HG02798 (cell line): ENCODE measurements around the gene PRKN.

Experiments
- ATAC-seq: cut with Tn5 transposase; IDR thresholded peaks from one replicate; pipeline ENCODE4 v1.9.1; 2021; ENCODE audit warnings: mild to moderate bottlenecking; ENCODE audit not compliant: unreplicated experiment, poor library complexity

Gene PRKN

DNA sequence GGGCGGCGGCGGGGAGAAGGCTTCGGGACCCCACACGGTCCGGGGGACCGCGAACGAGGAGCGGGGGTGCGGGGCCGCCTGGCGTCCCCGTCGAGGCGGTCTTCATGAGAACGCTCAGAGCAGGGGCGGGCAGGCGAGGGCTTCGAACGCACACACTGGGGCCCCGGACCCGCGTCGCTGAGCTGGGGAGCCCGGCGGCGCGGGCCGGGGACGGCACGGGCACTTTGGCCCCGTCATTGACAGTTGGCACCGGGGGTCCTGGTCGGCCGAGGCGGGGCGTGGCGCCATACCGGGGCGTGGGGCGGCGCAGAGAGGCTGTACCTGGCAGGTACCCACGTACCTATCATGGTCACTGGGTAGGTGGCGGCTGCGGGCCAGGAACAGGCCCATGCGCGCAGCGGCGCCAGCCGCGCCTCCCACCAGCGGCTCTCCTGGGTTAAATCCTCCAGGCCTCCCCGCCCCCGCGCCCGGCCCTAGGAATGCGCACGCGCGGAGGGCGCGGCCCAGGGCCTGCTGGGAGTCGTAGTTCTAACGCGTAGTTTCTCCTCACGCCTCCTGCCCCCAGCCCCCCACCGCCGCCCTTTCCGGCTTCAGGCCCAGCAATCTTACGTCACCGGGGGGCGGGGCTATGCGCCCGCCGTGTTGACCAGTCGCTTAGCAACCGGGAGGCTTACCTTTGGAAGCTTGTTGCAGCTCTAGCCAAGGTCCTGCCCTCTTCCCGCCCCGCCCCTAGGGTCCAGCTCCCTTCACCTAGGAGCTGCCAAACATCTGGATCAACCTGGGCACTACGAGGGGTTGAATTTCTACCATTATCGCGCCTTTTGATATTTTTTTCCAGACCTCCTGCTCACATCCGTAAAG lies at the start of gene PRKN, which contains the start of gene PACRG:
Gene PRKN (minus strand): TSS at position 445 of the 861 bp plus-strand sequence.
Gene PACRG (plus strand): TSS at position 653 of the 861 bp plus-strand sequence.
- ATAC-seq: peak; percentile 98

DNA sequence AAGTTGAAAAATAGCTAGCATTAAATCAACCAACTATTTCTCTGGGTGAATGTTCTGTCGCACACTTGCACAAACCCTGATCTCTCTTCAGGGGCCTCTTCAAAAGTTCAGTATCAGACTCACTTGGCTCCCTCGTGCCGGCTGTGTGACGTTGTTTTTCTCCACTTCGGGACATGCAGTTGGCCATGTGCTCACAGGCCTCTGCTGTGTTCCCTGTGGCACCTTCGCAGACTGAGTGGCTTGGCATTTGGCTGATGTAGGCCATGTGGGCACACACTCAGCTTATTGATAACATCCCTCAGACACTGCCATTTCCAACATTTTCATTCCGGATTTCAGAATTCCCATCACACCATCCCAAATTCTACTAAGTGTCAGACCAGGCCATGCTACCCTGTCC lies 49.5 kb upstream of the PRKN start:
- ATAC-seq: no peak

DNA sequence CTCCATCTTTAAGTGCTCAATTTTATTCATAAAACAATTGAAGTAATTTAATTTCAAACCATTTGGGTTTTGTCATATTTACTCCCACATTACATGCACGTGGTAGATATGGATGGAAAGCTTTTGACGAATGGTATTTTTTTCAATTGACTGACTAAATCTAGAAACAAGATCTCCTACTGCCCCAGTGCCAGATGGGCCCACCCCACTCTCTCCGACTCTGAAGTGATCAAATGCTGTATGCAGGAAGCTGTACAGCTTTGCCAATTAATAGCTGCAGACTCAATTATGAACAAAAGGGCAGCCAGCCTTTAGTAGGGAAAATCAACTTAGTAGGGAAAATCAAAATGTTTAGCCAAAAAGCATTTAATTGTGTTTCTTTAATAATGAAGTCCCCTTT lies 46.4 kb upstream of the PRKN start:
- no peak for ATAC-seq

DNA sequence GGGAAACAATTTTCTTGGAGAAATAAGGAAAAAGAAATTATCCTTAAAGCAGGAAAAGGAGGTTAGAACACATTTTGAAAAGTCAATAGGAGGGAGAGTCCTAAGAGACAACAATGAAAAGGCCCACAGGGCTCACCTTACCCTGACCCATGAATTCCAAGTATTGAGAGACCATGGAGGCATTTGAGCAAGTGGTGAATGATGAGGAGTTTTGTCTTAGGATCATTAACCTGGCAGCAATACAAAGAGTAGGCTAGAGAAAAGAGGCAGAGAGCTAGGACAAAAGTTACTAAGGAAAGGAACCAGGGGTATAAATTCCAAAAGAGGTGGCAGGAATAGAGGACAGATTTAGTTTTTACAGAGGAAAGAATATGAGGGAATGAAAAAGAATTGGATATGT lies 44.9 kb upstream of the PRKN start:
- no peak for ATAC-seq

DNA sequence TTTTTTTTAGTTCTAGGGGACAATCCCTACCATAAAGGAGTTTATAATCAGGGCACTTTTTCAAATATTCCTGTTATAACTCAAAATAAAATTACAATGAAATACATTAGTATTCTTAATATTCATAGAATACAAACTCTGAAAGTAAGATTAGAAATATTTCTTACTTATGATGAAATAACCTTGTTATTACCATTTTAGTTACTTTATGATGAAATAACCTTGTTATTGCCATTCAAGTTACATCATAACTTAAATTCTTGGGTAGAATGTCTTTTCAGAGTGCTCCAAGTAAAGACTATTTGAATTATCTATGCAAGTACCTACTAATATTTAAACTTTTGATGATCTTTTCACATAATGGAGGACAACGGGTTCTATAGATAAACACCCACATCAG lies 43.4 kb upstream of the PRKN start:
- ATAC-seq: no peak

DNA sequence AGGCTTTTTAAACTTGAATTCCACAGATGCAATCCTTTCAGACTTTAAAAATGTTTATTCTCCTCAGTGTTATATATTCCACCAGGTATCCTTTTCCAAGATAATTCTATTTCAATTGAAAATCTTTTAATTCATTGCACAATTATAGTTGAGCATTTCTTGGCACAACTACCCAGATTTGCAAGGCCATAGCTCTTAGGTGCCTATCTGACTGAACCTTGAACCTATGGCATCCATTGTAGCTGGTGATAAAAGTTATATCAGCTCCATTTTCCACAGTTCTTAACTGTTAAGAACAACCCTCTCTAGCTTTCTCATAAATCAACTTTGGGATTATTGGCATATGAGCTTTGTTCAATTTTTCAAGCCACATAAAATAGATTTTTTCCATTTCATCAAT lies 42.6 kb upstream of the PRKN start:
- no peak for ATAC-seq

DNA sequence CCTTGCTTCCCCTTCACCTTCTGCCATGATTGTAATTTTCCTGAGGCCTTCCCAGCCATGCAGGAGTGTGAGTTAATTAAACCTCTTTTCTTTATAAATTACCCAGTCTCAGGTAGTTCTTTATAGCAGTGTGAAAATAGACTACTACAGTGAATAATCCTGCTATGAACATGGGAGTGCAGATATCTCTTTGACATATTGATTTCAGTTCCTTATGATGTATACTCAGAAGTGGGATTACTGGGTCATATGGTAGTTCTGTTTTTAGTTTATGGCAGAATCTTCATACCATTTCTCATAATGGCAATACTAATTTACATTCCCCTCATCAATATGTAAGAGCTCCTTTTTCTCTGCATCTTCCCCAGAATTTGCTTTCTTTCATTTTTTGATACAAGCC lies 26.2 kb upstream of the PRKN start:
- ATAC-seq: no peak

DNA sequence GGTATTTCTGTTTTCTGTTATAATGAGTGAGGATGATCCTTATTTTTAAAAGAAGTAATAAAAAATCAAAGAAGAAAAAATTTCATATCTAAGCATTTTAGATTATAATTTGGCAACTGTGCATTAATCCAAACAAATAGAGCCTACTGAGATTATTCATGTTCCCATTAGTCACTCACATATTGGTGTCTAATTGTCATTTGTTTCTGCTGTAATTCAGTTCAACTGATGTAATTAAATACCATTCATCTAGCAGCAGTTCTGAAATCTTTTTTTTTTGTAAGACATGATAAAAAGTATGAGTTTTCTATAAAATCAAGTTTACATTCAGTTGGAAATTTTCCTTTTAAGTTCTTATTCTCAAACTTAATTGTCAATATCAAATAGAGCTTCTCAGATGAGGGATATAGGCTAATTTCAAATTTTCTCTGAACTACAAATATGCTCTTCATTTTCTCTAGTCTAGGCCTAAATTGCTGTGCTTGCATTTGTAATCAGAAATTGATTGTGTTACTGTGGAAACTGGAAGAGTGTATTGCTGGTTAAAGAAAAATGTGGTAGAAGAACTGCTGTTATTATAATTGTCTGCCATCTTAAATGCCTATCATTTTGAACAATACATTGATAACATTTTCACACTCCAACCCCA lies 23.8 kb upstream of the PRKN start:
- no peak for ATAC-seq

DNA sequence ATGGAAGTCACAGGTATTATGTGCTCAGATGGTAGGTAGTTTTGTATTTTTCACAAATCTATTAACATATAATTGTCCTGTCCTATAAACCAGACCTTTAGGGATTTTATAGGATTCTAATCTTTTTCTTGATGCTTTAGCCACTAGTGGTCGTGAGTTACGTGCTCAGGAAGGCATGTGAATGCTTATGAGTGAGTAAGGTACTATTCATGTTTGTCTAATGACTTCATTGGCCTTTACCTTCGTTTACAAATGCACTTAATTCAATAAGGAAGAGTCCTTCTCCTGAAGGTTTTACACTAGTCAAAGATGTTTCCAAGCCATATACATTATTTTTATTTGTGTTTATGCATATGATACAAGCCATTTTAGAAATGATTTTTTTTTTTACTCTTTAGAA lies 23.2 kb upstream of the PRKN start:
- no peak for ATAC-seq

DNA sequence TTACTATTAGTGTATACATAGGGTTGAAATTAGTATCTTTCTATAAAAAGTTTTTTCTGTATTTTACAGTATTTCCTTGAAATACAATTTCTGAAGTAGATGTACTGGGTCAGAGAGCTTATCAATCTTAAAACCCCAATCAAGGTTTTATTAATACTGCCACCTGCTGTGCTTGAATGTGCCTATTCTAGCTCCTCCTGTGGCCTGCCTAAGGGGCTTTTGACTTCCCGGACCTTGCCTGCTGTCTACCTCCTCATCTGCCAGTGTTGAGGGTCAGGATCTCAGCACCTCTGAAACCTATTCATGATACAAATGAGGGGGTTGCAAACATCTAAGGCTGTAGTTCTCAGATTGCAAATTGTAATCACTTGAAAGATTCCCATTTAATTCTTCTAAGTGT lies 9.4 kb upstream of the PRKN start:
- ATAC-seq: no peak

DNA sequence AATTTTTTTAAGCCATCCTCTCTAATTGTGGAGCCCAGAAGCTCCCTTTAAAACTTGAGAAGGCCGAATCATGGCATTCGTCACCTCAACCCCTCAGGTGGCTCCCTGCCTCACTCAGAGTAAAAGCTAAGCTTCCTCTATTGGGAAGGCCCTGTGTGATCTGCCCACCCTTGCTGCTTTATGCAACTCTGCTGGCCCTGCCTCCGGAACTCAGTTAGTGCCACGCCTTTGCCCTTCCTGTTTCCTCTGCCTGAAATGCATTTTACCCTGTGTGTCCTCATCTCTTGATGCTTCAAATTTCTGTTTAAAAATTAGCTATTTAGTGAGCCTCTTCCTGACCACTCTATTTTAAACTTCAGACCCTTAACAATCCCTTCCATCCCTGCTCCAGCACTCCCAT lies 5.9 kb upstream of the PRKN start:
- ATAC-seq: no peak

DNA sequence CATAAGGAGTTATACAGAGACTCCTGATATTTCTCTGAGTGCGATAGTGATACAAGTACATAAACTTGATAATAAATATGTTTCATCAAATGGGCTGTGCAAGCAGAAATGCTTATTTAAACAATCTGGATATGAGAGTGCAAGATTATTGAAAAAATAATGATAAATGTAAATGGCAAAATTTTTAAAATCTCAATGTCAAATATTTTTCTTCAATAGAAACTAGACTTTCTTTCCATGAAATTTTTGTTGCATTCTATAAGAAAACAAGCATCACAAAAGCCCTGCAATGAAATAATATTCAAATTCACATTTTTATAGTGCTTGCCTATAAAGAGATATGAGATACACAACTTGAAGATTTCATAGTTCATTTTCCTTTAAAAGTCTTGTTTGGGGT lies 2.9 kb upstream of the PRKN start:
- no peak for ATAC-seq

DNA sequence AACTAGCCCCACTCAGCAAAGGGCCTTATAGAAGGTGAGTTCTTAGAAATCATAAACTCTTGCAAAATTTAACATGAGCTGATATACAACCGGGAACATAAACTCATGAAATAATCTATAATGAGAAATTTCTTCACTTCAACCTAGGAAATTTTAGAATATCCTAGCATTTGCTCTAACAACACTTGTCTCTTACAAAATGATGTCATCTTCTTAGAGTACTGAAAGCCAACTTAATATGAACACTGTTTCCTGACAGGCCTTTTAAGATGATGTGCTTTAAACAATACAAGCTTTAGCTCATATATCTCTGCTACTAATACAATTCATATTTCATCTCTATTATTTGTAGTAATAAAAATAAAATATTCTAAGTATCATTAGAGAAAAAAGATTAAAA lies 1.1 kb upstream of the PRKN start:
- ATAC-seq: no peak

DNA sequence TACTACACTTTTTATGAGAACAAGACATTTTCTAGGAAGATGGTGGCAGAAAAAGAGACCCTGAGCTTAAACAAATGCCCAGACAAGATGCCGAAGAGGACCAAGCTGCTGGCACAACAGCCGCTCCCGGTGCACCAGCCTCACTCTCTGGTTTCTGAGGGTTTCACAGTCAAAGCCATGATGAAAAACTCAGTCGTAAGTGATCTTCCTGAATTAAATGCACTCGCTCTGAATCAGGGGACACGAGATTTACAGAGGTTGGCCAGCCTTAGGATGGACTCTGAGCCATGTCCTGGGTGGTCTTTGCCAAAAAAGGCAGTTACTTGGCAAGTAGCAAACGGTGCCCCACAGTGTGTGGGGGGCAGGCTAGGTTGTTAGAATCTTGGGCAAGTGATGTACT lies 631 bp upstream of the PRKN start:
- no peak for ATAC-seq

DNA sequence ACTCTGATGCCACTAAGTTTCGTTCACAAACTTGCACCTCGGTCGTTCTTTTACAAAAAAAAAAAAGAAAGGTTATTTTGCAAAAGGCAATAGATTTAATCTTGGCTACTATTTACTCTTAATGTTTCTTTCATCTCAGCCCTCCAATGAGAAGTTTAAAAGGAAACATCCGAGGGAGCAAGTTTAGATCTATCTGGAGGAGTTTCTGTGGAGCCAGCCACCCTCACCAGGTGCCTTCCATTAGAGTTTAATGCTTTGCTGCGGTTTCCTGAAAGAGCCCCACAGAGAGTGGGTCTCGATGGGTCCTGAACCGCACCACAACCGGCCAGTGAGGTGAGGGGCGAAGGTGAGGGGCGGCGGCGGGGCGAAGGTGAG lies 632 bp downstream of the PRKN start:
- ATAC-seq: no peak

DNA sequence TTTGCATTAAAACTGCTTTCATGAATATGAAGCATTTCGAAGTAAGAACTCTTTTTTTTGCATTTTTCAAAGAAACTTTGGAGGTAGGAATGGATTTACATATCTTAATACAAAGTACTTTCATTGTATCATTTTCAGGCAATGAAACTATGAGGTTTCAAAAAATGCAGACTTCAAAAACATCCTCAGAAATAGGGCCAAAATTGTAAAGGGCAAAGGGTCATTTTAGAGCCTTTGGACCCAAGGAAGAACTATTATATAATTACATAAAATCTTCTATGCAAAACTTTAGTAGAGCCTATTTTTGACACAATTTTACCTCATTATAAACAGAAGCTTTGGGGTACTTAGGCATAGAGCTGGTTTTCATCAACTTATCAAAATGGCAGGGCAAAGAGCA lies 4.9 kb downstream of the PRKN start:
- ATAC-seq: no peak

DNA sequence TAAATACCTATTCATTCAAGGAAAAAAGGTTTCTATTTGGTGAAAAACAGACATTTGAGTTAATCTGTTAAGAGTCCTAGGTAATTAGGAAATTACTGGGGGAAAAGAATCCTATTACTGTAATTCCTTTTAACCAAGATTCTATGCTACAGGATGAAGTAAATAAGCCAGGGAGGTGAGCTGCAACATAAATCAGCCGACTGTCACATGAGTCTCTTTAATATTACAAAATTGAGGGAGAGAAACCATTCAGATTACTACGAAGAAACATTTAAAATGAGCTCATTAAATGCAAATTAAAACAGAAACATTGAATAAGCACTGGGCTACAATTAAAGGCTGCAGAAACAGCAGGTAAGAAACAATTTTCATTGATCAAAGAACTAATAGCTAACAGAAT lies 5.3 kb downstream of the PRKN start:
- no peak for ATAC-seq

DNA sequence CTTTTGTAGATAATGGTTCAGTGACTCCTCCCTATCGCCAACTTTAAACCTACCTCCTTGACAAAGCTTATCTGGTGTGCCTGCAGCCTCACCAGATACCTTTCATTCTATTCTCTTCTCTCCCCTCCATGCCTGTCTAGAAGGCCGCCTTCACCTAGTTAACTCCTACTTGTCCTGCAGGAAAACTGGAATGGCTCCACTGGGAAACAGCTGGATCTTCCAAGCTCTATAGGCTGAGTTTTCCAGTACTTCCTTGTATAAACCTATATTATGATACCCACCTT lies 6.2 kb downstream of the PRKN start:
- no peak for ATAC-seq

DNA sequence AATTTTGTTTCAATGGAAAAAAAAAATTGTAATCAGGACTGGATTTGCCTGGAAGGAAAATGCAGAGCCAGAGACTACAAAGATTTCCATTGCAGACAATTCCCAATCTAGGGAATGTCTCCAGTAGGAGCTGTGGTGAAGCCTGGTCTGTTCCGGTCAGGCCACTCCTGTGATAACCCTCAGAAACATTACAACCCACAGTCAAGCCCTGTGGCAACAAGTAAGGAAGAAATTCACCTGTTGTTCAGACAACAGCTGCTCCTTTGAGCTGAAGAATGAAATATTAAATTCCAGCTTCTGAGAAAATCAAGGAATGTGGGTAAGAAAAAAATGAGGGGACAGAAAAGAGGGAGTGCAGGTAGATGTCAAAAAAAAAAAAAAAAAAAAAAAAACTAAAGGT lies 8.0 kb downstream of the PRKN start:
- ATAC-seq: no peak

DNA sequence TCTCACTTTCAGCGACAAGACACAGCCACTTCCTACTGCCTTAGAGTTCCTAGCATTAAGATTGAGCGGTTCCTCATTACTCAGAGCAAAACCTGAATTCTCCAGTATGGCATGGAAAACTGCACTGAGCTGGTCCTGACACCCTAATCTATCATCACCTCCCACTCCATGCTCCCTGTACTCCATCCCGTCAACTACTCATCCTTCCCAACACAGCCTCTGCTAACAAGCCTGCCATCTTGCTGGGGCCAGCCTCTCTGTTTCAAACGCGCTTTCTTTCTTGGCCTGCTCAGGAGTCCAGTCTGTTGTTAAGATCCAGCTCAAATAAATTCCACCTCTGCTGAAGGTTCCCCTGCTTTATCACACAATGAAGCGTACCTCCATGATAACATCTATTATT lies 12.0 kb downstream of the PRKN start:
- ATAC-seq: no peak

DNA sequence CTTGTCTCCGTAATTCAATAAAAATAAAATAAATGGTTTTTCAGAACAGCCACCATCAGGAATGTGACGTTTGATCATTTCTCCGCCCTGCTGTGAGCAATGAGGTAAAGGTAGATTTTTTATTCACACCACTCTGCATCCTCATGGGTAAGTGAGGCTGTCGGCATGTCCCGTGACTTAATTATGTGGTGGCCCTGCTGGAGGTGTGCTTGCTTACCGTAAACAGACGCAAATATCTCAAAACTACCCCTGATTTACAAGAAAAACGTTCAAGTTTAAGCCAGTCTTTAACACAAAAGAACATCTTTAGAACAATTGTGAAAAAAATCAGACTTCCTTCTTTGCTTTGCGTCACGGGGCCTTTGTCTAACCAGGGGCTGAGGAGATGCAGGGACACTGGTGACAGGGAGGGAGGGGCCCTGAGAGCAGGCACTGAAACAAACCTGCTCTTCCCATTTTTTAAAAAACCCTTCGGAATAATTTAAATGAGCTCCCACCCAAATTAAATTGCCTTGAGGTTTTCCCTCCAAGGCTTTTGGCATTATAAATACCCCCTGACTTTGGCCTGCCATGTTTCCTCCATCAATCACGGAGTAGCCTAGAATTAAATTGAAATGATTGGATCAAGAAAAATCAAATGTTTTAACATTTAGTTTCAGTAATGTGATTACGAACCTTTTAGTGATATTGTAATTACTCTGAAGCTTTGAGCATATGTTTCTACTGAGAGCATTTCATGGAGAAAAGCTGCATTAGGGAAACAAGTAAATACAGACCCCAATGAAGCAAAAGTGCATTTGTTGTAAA lies 13.4 kb downstream of the PRKN start:
- ATAC-seq: no peak
